Mononuclear cell (primary cell): Measurements from ENCODE around the gene EPHB2. TPM values are rescaled to one million over a fixed set of nuclear protein-coding genes. Genes with fewer than 3 reads are reported as not detected.

Source experiments
- H3K27me3 ChIP-seq: 2 replicates; pipeline ENCODE4 v1.6.0; 2011; ENCODE audit warnings: low read length, control low read depth; ENCODE audit not compliant: insufficient read depth
- H3K4me1 ChIP-seq: 2 replicates; pipeline ENCODE4 v1.5.1; 2011; ENCODE audit warnings: mild to moderate bottlenecking, low read length, control low read depth; ENCODE audit not compliant: insufficient read depth
- H3K4me3 ChIP-seq: 2 replicates; pipeline ENCODE4 v1.5.1; 2011; ENCODE audit warnings: mild to moderate bottlenecking, low read length, moderate library complexity
- H3K9me3 ChIP-seq: 2 replicates; pipeline ENCODE4 v1.5.1; 2011; ENCODE audit warnings: low read depth, mild to moderate bottlenecking, control low read depth, low read length
- total RNA-seq: library from RNA; depleted of rRNA; stranded (reverse); fragments of >200 nt; gene quantifications from one replicate; pipeline ENCODE4 v1.2.3, GENCODE V29; 2012

The EPHB2 gene
- total RNA-seq, 1 donor, result 1.0 TPM

GRCh38 chr1:22728751-22729399 is 18.2 kb downstream of the EPHB2 start:
- Histone ChIP-seq H3K4me3 (no peak overlapping the region), H3K4me1 (peaks cover under 1% of the 10 kb centered on the region), H3K9me3 (no peaks in the 10 kb centered on the region), H3K27me3 (no peaks in the 10 kb centered on the region)

GRCh38 chr1:22729400-22729773 is 18.7 kb downstream of the EPHB2 start:
- no peak overlapping the region for H3K4me3 ChIP-seq
- H3K27me3 ChIP-seq, result no peaks in the 10 kb centered on the region
- H3K9me3 ChIP-seq, result no peaks in the 10 kb centered on the region
- peaks cover 5% of the 10 kb centered on the region for H3K4me1 ChIP-seq

- H3K4me3 ChIP-seq, result no peak overlapping the region
Measured at GRCh38 chr1:22729912-22730311, 19.3 kb downstream of the EPHB2 start.

GRCh38 chr1:22731924-22732720 is 21.5 kb downstream of the EPHB2 start:
- H3K4me1 ChIP-seq, result peaks cover 22% of the 10 kb centered on the region
- no peaks in the 10 kb centered on the region for H3K27me3 ChIP-seq
- no peaks in the 10 kb centered on the region for H3K9me3 ChIP-seq
- H3K4me3 ChIP-seq, result no peak overlapping the region

More at GRCh38 chr1:22729912-22730311, 19.3 kb downstream of the EPHB2 start:
- H3K4me1 ChIP-seq, result peaks cover 11% of the 10 kb centered on the region
- H3K9me3 ChIP-seq, result no peaks in the 10 kb centered on the region
- H3K27me3 ChIP-seq, result no peaks in the 10 kb centered on the region

- Histone ChIP-seq H3K4me3 (no peak overlapping the region), H3K9me3 (no peaks in the 10 kb centered on the region), H3K27me3 (no peaks in the 10 kb centered on the region), H3K4me1 (peaks cover 32% of the 10 kb centered on the region)
Measured at GRCh38 chr1:22733643-22734042, 23.0 kb downstream of the EPHB2 start.

- Histone ChIP-seq H3K4me3 (no peak overlapping the region), H3K4me1 (peaks cover 32% of the 10 kb centered on the region), H3K9me3 (no peaks in the 10 kb centered on the region), H3K27me3 (no peaks in the 10 kb centered on the region)
Measured at GRCh38 chr1:22736501-22737080, 26.0 kb downstream of the EPHB2 start.

GRCh38 chr1:22737374-22738068 is 26.9 kb downstream of the EPHB2 start:
- H3K4me3 ChIP-seq, result no peak overlapping the region
- no peaks in the 10 kb centered on the region for H3K9me3 ChIP-seq
- H3K4me1 ChIP-seq, result peaks cover 32% of the 10 kb centered on the region
- no peaks in the 10 kb centered on the region for H3K27me3 ChIP-seq

GRCh38 chr1:22738069-22738435 is 27.4 kb downstream of the EPHB2 start:
- Histone ChIP-seq H3K4me1 (peaks cover 32% of the 10 kb centered on the region), H3K9me3 (no peaks in the 10 kb centered on the region), H3K27me3 (no peaks in the 10 kb centered on the region), H3K4me3 (no peak overlapping the region)

- Histone ChIP-seq H3K27me3 (no peaks in the 10 kb centered on the region), H3K4me1 (peaks cover 32% of the 10 kb centered on the region), H3K4me3 (no peak overlapping the region)
Measured at GRCh38 chr1:22738522-22738921, 27.9 kb downstream of the EPHB2 start.

GRCh38 chr1:22739648-22740385 is 29.2 kb downstream of the EPHB2 start:
- Histone ChIP-seq H3K4me1 (peaks cover 24% of the 10 kb centered on the region), H3K9me3 (no peaks in the 10 kb centered on the region), H3K27me3 (no peaks in the 10 kb centered on the region), H3K4me3 (no peak overlapping the region)

More at GRCh38 chr1:22738522-22738921, 27.9 kb downstream of the EPHB2 start:
- H3K9me3 ChIP-seq, result no peaks in the 10 kb centered on the region

GRCh38 chr1:22741118-22741517 is 30.5 kb downstream of the EPHB2 start:
- no peaks in the 10 kb centered on the region for H3K27me3 ChIP-seq
- no peaks in the 10 kb centered on the region for H3K9me3 ChIP-seq
- peaks cover 25% of the 10 kb centered on the region for H3K4me1 ChIP-seq
- H3K4me3 ChIP-seq, result no peak overlapping the region

GRCh38 chr1:22745669-22746585 is 35.3 kb downstream of the EPHB2 start:
- Histone ChIP-seq H3K4me3 (no peak overlapping the region), H3K9me3 (no peaks in the 10 kb centered on the region), H3K27me3 (no peaks in the 10 kb centered on the region), H3K4me1 (peaks cover 49% of the 10 kb centered on the region)

GRCh38 chr1:22747021-22747734 is 36.5 kb downstream of the EPHB2 start:
- Histone ChIP-seq H3K9me3 (no peaks in the 10 kb centered on the region), H3K4me1 (peaks cover 52% of the 10 kb centered on the region), H3K4me3 (no peak overlapping the region), H3K27me3 (no peaks in the 10 kb centered on the region)
